ENCODE results near the gene PTPRN2.
"Not testable (repeated sequence)": the region's sequence is repeated elsewhere in the genome, so short reads cannot be mapped to it uniquely, and the experiment has no call there.

DNA sequence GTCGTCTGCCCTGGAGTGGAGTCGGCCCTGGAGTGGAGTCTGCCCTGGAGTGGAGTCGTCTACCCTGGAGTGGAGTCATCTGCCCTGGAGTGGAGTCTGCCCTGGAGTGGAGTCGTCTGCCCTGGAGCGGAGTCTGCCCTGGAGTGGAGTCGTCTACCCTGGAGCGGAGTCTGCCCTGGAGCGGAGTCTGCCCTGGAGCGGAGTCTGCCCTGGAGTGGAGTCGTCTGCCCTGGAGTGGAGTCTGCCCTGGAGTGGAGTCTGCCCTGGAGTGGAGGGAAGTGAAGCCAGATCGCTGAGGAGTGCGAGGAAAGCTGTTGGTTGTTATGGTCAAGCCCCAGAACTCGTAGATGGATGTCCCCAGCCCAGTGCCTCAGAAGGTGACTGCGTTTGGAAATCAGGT, 63.3 kb downstream of the PTPRN2 start:
- not testable (repeated sequence) for TF ChIP-seq CTCF, POLR2A (IDR thresholded peaks at IDR 0.05)

Data from sigmoid colon (tissue), 3 donors.